Smooth muscle cell (in vitro differentiated cells): ENCODE results near the gene SACS. TPM values are rescaled to one million over a fixed set of nuclear protein-coding genes. Genes with fewer than 3 reads are reported as not detected.

ENCODE experiments used
- DNase-seq: peaks from one replicate; lab custom pipeline; 2025; ENCODE audit not compliant: unreplicated experiment; lab: John Stamatoyannopoulos, UW
- H2AFZ ChIP-seq: fragments of 200-600 bp; sonication (generic); 2 replicates; pipeline ENCODE4 v1.6.0; 2016; ENCODE audit warnings: antibody characterized with exemption, low read depth, mild to moderate bottlenecking
- H3F3A ChIP-seq: fragments of 200-600 bp; sonication (generic); 2 replicates; pipeline ENCODE4 v1.6.0; 2017; ENCODE audit warnings: antibody characterized with exemption, low read depth
- H3K27ac ChIP-seq: fragments of 200-600 bp; sonication (generic); 2 replicates; pipeline ENCODE4 v1.5.1; 2016; ENCODE audit warnings: low read depth, mild to moderate bottlenecking
- H3K27me3 ChIP-seq: fragments of 200-600 bp; sonication (generic); 2 replicates; pipeline ENCODE4 v1.6.1; 2016; ENCODE audit warnings: low read depth, mild to moderate bottlenecking
- H3K36me3 ChIP-seq: fragments of 200-600 bp; sonication (generic); 2 replicates; pipeline ENCODE4 v1.5.1; 2016; ENCODE audit warnings: low read depth
- H3K4me1 ChIP-seq: fragments of 200-600 bp; sonication (generic); 2 replicates; pipeline ENCODE4 v1.5.1; 2016; ENCODE audit warnings: low read depth
- H3K4me2 ChIP-seq: fragments of 200-600 bp; sonication (generic); 2 replicates; pipeline ENCODE4 v1.6.0; 2016; ENCODE audit warnings: mild to moderate bottlenecking
- H3K4me3 ChIP-seq: fragments of 200-600 bp; sonication (generic); 2 replicates; pipeline ENCODE4 v1.5.1; 2016; ENCODE audit warnings: mild to moderate bottlenecking
- H3K79me2 ChIP-seq: fragments of 200-600 bp; sonication (generic); 2 replicates; pipeline ENCODE4 v1.6.0; 2016; ENCODE audit warnings: low read depth, mild to moderate bottlenecking
- H3K9ac ChIP-seq: fragments of 200-600 bp; sonication (generic); 2 replicates; pipeline ENCODE4 v1.6.0; 2016; ENCODE audit warnings: low read depth
- H3K9me3 ChIP-seq: fragments of 200-600 bp; sonication (generic); replicated peaks from 2 replicates; pipeline ENCODE4 v1.5.1; 2016; ENCODE audit warnings: low read depth
- H4K20me1 ChIP-seq: fragments of 200-600 bp; sonication (generic); 2 replicates; pipeline ENCODE4 v1.6.0; 2016; ENCODE audit warnings: low read depth
- WGBS: methylation state at CpG from one replicate; pipeline ENCODE4 v1.1.7; 2016; ENCODE audit warnings: low lambda C conversion rate; 5-methylcytosine and 5-hydroxymethylcytosine counted together
- polyA plus RNA-seq: library from polyadenylated mRNA; unstranded; fragments of >200 nt; fragmentation: Nextera tagmentation; extraction: Ambion mirVana; gene quantifications from 2 replicates; pipeline ENCODE4 v1.2.1, GENCODE V29; 2016
- total RNA-seq: library from RNA; depleted of rRNA; stranded (reverse); fragments of >200 nt; gene quantifications from 2 replicates; pipeline ENCODE4 v1.2.3, GENCODE V29; 2014
- TF ChIP-seq, protein P1 (sequence below): fragments of 200-600 bp; sonication (generic); IDR thresholded peaks from 2 replicates; pipeline ENCODE4 v1.5.1; 2017; ENCODE audit warnings: borderline replicate concordance, mild to moderate bottlenecking, antibody characterized with exemption; ENCODE audit not compliant: insufficient read depth, poor library complexity, severe bottlenecking

Gene SACS
- total and polyA plus RNA-seq, 2 experiments from 2014 or later = 4.4 to 40.9 TPM

DNA sequence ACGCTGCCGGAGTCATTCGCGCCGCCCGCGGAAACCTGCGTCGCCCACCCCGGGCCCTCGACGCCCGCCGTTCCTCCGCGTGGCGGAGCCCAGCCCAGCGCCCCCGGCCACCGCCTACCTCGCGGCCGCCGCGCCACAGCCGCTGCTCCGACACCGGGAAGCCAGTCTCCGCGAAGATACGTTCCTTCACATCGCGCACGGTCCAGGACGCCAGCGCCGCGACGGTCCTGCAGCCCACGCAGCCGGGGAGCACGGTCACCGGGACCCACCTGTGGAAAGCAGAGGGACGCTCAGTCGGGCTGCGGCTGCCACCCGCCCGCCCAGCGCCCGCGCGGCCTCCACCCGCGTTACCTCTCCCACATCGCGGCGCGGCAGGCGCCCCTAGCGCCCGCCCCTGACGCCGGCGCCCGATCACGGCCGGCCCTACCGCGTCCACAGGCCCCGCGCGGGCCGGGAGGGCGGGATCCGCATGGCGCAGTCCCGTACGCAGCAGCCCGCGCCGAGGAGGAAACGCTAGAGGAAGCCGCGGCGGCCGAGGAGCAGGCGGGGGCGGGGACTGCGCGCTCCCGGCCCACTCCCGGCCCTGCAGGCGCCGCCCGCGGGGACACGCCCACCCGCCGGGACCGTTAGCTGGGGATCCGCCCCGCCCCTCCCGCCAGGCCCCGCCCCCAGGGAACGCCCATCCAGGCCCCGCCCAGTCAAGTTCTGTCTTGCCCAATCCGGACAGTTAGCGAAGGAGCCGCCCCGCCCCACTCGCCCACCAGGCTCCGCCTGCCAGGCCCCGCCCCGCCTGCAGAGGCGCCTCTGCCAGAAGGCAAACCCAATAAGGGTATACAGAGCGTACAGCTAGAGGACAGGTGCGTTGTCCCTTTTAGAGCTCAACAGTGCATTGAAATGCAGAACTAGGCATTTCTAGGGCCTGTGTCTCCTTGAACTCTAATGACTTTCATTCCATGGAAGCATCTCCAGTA, 58.2 kb downstream of the SACS start:
- peaks cover 5% of the 10 kb centered on the region for H4K20me1 ChIP-seq
- H3K36me3 ChIP-seq = peaks cover 8% of the 10 kb centered on the region
- peak overlapping the region; percentile 75 for H3K9ac ChIP-seq
- no peaks in the 10 kb centered on the region for H3K9me3 ChIP-seq
- peak; percentile 97 for DNase-seq
- peaks cover 20% of the 10 kb centered on the region for H3F3A ChIP-seq
- H3K27ac ChIP-seq = peak overlapping the region; percentile 39
- H3K4me3 ChIP-seq = peak overlapping the region; percentile 81
- H3K79me2 ChIP-seq = peaks cover 25% of the 10 kb centered on the region
- TF ChIP-seq, protein P1, sequence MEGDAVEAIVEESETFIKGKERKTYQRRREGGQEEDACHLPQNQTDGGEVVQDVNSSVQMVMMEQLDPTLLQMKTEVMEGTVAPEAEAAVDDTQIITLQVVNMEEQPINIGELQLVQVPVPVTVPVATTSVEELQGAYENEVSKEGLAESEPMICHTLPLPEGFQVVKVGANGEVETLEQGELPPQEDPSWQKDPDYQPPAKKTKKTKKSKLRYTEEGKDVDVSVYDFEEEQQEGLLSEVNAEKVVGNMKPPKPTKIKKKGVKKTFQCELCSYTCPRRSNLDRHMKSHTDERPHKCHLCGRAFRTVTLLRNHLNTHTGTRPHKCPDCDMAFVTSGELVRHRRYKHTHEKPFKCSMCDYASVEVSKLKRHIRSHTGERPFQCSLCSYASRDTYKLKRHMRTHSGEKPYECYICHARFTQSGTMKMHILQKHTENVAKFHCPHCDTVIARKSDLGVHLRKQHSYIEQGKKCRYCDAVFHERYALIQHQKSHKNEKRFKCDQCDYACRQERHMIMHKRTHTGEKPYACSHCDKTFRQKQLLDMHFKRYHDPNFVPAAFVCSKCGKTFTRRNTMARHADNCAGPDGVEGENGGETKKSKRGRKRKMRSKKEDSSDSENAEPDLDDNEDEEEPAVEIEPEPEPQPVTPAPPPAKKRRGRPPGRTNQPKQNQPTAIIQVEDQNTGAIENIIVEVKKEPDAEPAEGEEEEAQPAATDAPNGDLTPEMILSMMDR = peak; percentile 19
- 3% methylated on average over 48 of the region's 117 CpGs for WGBS
- no peaks in the 10 kb centered on the region for H3K27me3 ChIP-seq
- H3K4me1 ChIP-seq = peaks cover 12% of the 10 kb centered on the region
- peak overlapping the region; percentile 68 for H2AFZ ChIP-seq
- H3K4me2 ChIP-seq = peak overlapping the region; percentile 94

DNA sequence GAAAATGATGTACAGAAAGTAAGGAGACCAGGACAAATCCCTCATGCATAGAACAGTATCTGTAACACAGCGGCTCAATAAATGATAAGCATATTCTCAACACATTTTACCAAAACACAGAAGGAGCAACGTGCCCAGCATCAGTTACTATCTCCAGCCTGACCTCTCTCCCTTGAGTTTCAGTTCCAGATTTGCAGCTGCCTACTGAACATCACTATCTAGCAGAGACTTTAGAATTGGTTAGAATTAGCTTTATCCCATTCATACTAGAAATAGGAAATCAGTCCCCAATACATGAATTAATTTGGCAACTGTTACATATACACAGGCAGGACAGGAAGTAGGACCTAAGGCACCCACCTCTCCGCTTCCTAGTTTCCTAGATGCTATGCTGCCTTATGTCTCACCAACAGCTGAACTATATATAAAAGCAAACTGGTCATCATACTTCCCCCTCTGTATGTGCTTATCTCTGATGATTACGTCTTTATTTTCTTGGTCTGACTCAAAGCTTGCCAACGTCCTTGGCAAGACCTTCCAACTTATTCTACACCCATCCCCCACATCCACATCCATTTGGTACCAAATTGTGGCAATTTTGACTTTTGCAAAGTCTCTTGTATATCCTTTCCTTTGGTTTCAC, 61.1 kb downstream of the SACS start:
- peaks cover 10% of the 10 kb centered on the region for H3F3A ChIP-seq
- H3K9ac ChIP-seq = no peak overlapping the region
- H3K4me3 ChIP-seq = no peak overlapping the region
- WGBS = 41% methylated on average over 5 of the region's 5 CpGs
- H4K20me1 ChIP-seq = peaks cover 5% of the 10 kb centered on the region
- no peak for DNase-seq
- no peaks in the 10 kb centered on the region for H3K27me3 ChIP-seq
- peaks cover 25% of the 10 kb centered on the region for H3K79me2 ChIP-seq
- H3K4me2 ChIP-seq = peak overlapping the region; percentile 23
- H3K4me1 ChIP-seq = peaks cover 12% of the 10 kb centered on the region
- H3K9me3 ChIP-seq = no peaks in the 10 kb centered on the region
- H2AFZ ChIP-seq = no peak overlapping the region
- peaks cover 17% of the 10 kb centered on the region for H3K36me3 ChIP-seq
- H3K27ac ChIP-seq = no peak overlapping the region
- TF ChIP-seq, protein P1 = no peak

DNA sequence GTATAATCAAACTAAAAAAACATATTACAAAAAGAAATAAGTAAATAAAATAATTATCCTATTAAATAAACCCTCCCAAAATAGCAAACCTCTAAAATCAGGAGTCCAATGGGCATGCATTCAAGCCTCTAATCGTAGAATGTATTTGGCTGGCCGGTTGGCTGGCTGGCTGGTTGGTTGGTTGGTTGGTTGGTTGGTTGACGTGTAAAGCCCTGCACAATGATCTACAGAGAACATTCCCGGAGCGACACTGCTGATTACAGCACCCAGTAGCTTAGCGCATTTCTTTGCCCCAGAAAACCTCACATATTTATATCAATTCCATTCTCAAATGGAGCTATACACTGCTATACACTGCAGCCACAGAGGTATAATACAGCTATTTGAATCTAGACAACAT, 65.6 kb downstream of the SACS start:
- Histone ChIP-seq H3K79me2 (peaks cover 12% of the 10 kb centered on the region), H3K9me3 (no peaks in the 10 kb centered on the region), H3K27me3 (no peaks in the 10 kb centered on the region), H3K4me3 (no peak overlapping the region), H3K9ac (no peak overlapping the region), H4K20me1 (peaks cover 3% of the 10 kb centered on the region), H2AFZ (no peak overlapping the region), H3F3A (no peaks in the 10 kb centered on the region), H3K36me3 (peaks cover 36% of the 10 kb centered on the region), H3K27ac (no peak overlapping the region), H3K4me1 (no peaks in the 10 kb centered on the region), H3K4me2 (no peak overlapping the region)
- WGBS = 96% methylated on average over 6 of the region's 6 CpGs
- TF ChIP-seq, protein P1 = no peak
- DNase-seq = no peak
